Adrenal gland (tissue), 5 donors: ENCODE data around the gene ENDOV.

Experiments
- POLR2A ChIP-seq, 2 donors: fragments of 450-650 bp; IDR thresholded peaks; one replicate each; pipeline ENCODE4 v1.6.1; 2017; ENCODE audit warnings: antibody characterized with exemption in 2 of 2, mild to moderate bottlenecking in 2 of 2, moderate library complexity in 1 of 2
- TF ChIP-seq, protein P1 (sequence below), 6 experiments: fragments of 450-650 bp in 4 of 6; fragments of 200-600 bp in 2 of 6; sonication (generic) in 1 of 6; IDR thresholded peaks; 1 replicate in 5 of 6; 2 replicates in 1 of 6; pipeline versions ENCODE4 v1.5.1 to v1.8.0; 2016 to 2021; ENCODE audit warnings: antibody characterized with exemption in 6 of 6, mild to moderate bottlenecking in 2 of 6, moderate library complexity in 1 of 6
- donor health status: DM: no; HTN: no; CAD: no.

DNA sequence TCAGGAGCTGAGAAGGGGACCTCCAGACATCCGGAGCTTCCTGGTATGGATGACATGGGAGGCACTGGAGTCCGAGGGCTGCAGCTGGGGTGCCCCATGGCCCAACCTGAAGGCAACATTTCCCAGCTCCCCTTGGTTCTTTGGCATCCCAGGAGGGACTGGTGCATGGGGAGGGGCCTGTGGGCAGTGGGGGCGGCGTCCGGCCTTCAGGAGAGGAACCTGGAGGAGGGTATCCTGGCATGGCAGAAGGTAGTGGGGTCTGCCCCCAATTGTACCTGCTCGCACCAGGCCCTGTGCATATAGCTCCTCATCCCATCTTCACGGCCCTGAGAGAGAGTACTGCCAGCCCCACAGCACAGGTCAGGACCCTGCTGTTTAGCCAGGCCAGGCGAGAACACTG, 49.5 kb downstream of the ENDOV start:
- TF ChIP-seq, protein P1, sequence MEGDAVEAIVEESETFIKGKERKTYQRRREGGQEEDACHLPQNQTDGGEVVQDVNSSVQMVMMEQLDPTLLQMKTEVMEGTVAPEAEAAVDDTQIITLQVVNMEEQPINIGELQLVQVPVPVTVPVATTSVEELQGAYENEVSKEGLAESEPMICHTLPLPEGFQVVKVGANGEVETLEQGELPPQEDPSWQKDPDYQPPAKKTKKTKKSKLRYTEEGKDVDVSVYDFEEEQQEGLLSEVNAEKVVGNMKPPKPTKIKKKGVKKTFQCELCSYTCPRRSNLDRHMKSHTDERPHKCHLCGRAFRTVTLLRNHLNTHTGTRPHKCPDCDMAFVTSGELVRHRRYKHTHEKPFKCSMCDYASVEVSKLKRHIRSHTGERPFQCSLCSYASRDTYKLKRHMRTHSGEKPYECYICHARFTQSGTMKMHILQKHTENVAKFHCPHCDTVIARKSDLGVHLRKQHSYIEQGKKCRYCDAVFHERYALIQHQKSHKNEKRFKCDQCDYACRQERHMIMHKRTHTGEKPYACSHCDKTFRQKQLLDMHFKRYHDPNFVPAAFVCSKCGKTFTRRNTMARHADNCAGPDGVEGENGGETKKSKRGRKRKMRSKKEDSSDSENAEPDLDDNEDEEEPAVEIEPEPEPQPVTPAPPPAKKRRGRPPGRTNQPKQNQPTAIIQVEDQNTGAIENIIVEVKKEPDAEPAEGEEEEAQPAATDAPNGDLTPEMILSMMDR (IDR thresholded peaks at IDR 0.05) = no peak
- TF ChIP-seq POLR2A (IDR thresholded peaks at IDR 0.05) = no peak
